A673 (cell line): ENCODE measurements around the gene FRK. TPM values are rescaled to one million over a fixed set of nuclear protein-coding genes. Genes with fewer than 3 reads are reported as not detected.
"Not testable (repeated sequence)": the region's sequence is repeated elsewhere in the genome, so short reads cannot be mapped to it uniquely, and the experiment has no call there.

Experiments
- BruUV-seq: library from RNA; stranded (reverse); fragments of 400-500 nt; replicated peaks from 2 replicates; lab custom pipeline; 2021; lab: Mats Ljungman, UMichigan
- CTCF ChIA-PET: fragments of 300-600 bp; sonication (Branson Sonifier 250); formaldehyde crosslinking; loops from one replicate; lab custom pipeline; 2022; ENCODE audit warnings: antibody characterized with exemption; lab: Charles Lee
- POLR2A ChIA-PET: fragments of 300-600 bp; sonication (Branson Sonifier 250); formaldehyde crosslinking; loops from one replicate; lab custom pipeline; 2022; ENCODE audit warnings: antibody characterized with exemption; ENCODE audit not compliant: low non-redundant PET; lab: Charles Lee
- DNase-seq: peaks from one replicate; pipeline ENCODE4 v3.0.0-alpha.2; 2015; ENCODE audit warnings: low spot score
- H3K27ac ChIP-seq: fragments of 200-600 bp; sonication (generic); 2 replicates; pipeline ENCODE4 v1.5.1; 2016; ENCODE audit warnings: mixed run types, low read depth, mild to moderate bottlenecking, mixed read lengths, antibody characterized with exemption, low read length; ENCODE audit not compliant: poor library complexity, severe bottlenecking
- H3K27me3 ChIP-seq: fragments of 200-600 bp; sonication (generic); replicated peaks from 2 replicates; pipeline ENCODE4 v1.6.1; 2017; ENCODE audit warnings: mixed run types, low read depth, mild to moderate bottlenecking, mixed read lengths, antibody characterized with exemption, low read length; ENCODE audit not compliant: insufficient read depth, poor library complexity
- H3K36me3 ChIP-seq: fragments of 200-600 bp; sonication (generic); 2 replicates; pipeline ENCODE4 v1.6.1; 2016; ENCODE audit warnings: mixed run types, mild to moderate bottlenecking, mixed read lengths, antibody characterized with exemption, low read length; ENCODE audit not compliant: insufficient read depth, poor library complexity, severe bottlenecking
- H3K4me1 ChIP-seq: fragments of 200-600 bp; sonication (generic); 2 replicates; pipeline ENCODE4 v1.6.1; 2017; ENCODE audit warnings: mixed run types, mild to moderate bottlenecking, mixed read lengths, antibody characterized with exemption, low read length; ENCODE audit not compliant: insufficient read depth, poor library complexity, severe bottlenecking
- H3K4me3 ChIP-seq: fragments of 200-600 bp; sonication (generic); 2 replicates; pipeline ENCODE4 v1.5.1; 2016; ENCODE audit warnings: low read depth, mixed run types, mild to moderate bottlenecking, mixed read lengths, low read length; ENCODE audit not compliant: poor library complexity, severe bottlenecking
- H3K9me3 ChIP-seq: fragments of 200-600 bp; sonication (generic); 2 replicates; pipeline ENCODE4 v1.6.1; 2016; ENCODE audit warnings: mixed run types, low read depth, mild to moderate bottlenecking, mixed read lengths, antibody characterized with exemption, low read length; ENCODE audit not compliant: poor library complexity, severe bottlenecking
- CTCF ChIP-seq: fragments of 300-800, 200-600 bp; sonication (generic); conservative IDR thresholded peaks from 2 replicates; pipeline ENCODE4 v1.5.1; 2017; ENCODE audit warnings: low read depth, mild to moderate bottlenecking, antibody characterized with exemption, low read length, moderate library complexity, mixed read lengths
- EZH2 ChIP-seq: fragments of 200-600 bp; sonication (generic); IDR thresholded peaks from 2 replicates; pipeline ENCODE4 v1.6.1; 2017; ENCODE audit warnings: borderline replicate concordance, low read depth, mild to moderate bottlenecking, mixed read lengths, antibody characterized with exemption, low read length; ENCODE audit not compliant: poor library complexity, severe bottlenecking
- intact Hi-C: fragments of 100-400 bp; cut with micrococcal nuclease; formaldehyde crosslinking; loops from one replicate; pipeline ENCODE4 v1.10.0; 2022; ENCODE audit not compliant: unreplicated experiment
- total RNA-seq: library from RNA; stranded (reverse); gene quantifications from 2 replicates; pipeline ENCODE4 v1.2.3, GENCODE V29; 2021

Gene FRK
- total RNA-seq, 1 experiment from 2014 or later = 12.3 TPM

- Histone ChIP-seq H3K27ac (no peak overlapping the region), H3K4me3 (no peak overlapping the region), H3K9me3 (no peaks in the 10 kb centered on the region), H3K4me1 (no peaks in the 10 kb centered on the region), H3K27me3 (no peaks in the 10 kb centered on the region), H3K36me3 (no peaks in the 10 kb centered on the region)
- intact Hi-C loops = no loop called here
- no peak for DNase-seq
- TF ChIP-seq CTCF (no peak), EZH2 (no peak)
- BruUV-seq = no TSS peak
- ChIA-PET POLR2A (no interaction called here), CTCF (no interaction called here)
These were observed 168.9 kb downstream of the FRK start for GRCh38 chr6:115891750-115892149.

GRCh38 chr6:115891111-115891669 is 169.5 kb downstream of the FRK start:
- no peak for TF ChIP-seq CTCF
- no peak for TF ChIP-seq EZH2
- intact Hi-C loops = no loop called here
- BruUV-seq = no TSS peak
- ChIA-PET CTCF (no interaction called here), POLR2A (no interaction called here)
- DNase-seq = no peak
- Histone ChIP-seq H3K27ac (no peak overlapping the region), H3K4me3 (no peak overlapping the region), H3K27me3 (no peaks in the 10 kb centered on the region), H3K9me3 (no peaks in the 10 kb centered on the region), H3K4me1 (no peaks in the 10 kb centered on the region), H3K36me3 (no peaks in the 10 kb centered on the region)

- BruUV-seq = no TSS peak
- ChIA-PET CTCF (no interaction called here), POLR2A (no interaction called here)
- Histone ChIP-seq H3K4me3 (no peak overlapping the region), H3K9me3 (no peaks in the 10 kb centered on the region), H3K27me3 (no peaks in the 10 kb centered on the region), H3K4me1 (no peaks in the 10 kb centered on the region), H3K27ac (no peak overlapping the region), H3K36me3 (no peaks in the 10 kb centered on the region)
- DNase-seq = no peak
- TF ChIP-seq EZH2 = no peak
- no peak for TF ChIP-seq CTCF
- intact Hi-C loops = no loop called here
These were observed 170.5 kb downstream of the FRK start for GRCh38 chr6:115890238-115890637.

- POLR2A ChIA-PET, DNase-seq, CTCF ChIA-PET: not testable (repeated sequence)
These were observed 171.8 kb downstream of the FRK start for GRCh38 chr6:115888687-115889470.

More at GRCh38 chr6:115888687-115889470, 171.8 kb downstream of the FRK start:
- H3K36me3 ChIP-seq, H3K27ac ChIP-seq, H3K9me3 ChIP-seq, BruUV-seq, H3K27me3 ChIP-seq, H3K4me1 ChIP-seq, H3K4me3 ChIP-seq, intact Hi-C loops: not testable (repeated sequence)
